Erythroblast (primary cell): Measurements from ENCODE around the gene FETUB.
A peak's percentile ranks its signal among the peaks of the same experiment; 100 is the strongest.

ENCODE experiments used
- DNase-seq, 2 experiments: peaks; one replicate each; lab custom pipeline; 2025; lab: John Stamatoyannopoulos, UW
- GATA1 ChIP-seq: IDR thresholded peaks from 2 replicates; pipeline ENCODE4 v1.6.1; 2011; ENCODE audit warnings: low read depth, mild to moderate bottlenecking, control low read depth, low read length, moderate library complexity
- POLR2A ChIP-seq: IDR thresholded peaks from 2 replicates; pipeline ENCODE4 v1.6.1; 2011; ENCODE audit warnings: mild to moderate bottlenecking, low read length

FETUB gene

GRCh38 chr3:186639778-186640472 lies at the start of gene FETUB:
FETUB (plus strand) TSS chr3:186640399; CDS start chr3:186640461, 62 bp downstream.
- DNase-seq: no peak

GRCh38 chr3:186590580-186591295 lies 49.5 kb upstream of the FETUB start:
- no peak for DNase-seq
- TF ChIP-seq POLR2A (no peak), GATA1 (no peak)

More at GRCh38 chr3:186639778-186640472, at the start of gene FETUB:
- TF ChIP-seq POLR2A (no peak), GATA1 (no peak)

GRCh38 chr3:186592682-186593081 lies 47.5 kb upstream of the FETUB start:
- no peak for DNase-seq
- TF ChIP-seq GATA1: no peak
- TF ChIP-seq POLR2A: no peak

GRCh38 chr3:186593862-186594261 lies 46.3 kb upstream of the FETUB start:
- no peak for TF ChIP-seq POLR2A
- no peak for TF ChIP-seq GATA1
- no peak for DNase-seq

GRCh38 chr3:186594591-186595113 lies 45.5 kb upstream of the FETUB start:
- no peak for DNase-seq
- TF ChIP-seq GATA1 (no peak), POLR2A (no peak)

GRCh38 chr3:186596568-186597287 lies 43.5 kb upstream of the FETUB start:
- TF ChIP-seq POLR2A (no peak), GATA1 (no peak)
- DNase-seq: peak in 1 of 2 experiments; percentile 31

GRCh38 chr3:186598108-186598784 lies 42.0 kb upstream of the FETUB start:
- no peak for DNase-seq
- TF ChIP-seq GATA1: no peak
- TF ChIP-seq POLR2A: no peak

- DNase-seq: no peak
- TF ChIP-seq POLR2A (no peak), GATA1 (no peak)
These were observed 41.4 kb upstream of the FETUB start for GRCh38 chr3:186598794-186599141.

- TF ChIP-seq POLR2A: no peak
- TF ChIP-seq GATA1: no peak
These were observed 40.9 kb upstream of the FETUB start for GRCh38 chr3:186599142-186599784.

GRCh38 chr3:186599785-186600166 lies 40.4 kb upstream of the FETUB start:
- DNase-seq: no peak
- TF ChIP-seq POLR2A (no peak), GATA1 (no peak)

More at GRCh38 chr3:186599142-186599784, 40.9 kb upstream of the FETUB start:
- DNase-seq: no peak

- TF ChIP-seq GATA1 (no peak), POLR2A (no peak)
- no peak for DNase-seq
These were observed 39.3 kb upstream of the FETUB start for GRCh38 chr3:186600896-186601295.

- no peak for DNase-seq
- TF ChIP-seq GATA1 (no peak), POLR2A (no peak)
These were observed 37.0 kb upstream of the FETUB start for GRCh38 chr3:186603159-186603558.

- no peak for DNase-seq
- TF ChIP-seq GATA1: no peak
- no peak for TF ChIP-seq POLR2A
These were observed 35.1 kb upstream of the FETUB start for GRCh38 chr3:186605078-186605477.
